Fibroblast of mammary gland (primary cell): ENCODE measurements around the gene BTG4.
A peak's percentile ranks its signal among the peaks of the same experiment; 100 is the strongest.

Experiments used
- DNase-seq: peaks from one replicate; pipeline ENCODE4 v3.0.0-alpha.2; 2010; ENCODE audit warnings: low read depth
- H3K4me3 ChIP-seq: 2 replicates; pipeline ENCODE4 v1.5.1; 2011; ENCODE audit warnings: low read depth, mild to moderate bottlenecking, low read length, moderate library complexity; ENCODE audit not compliant: control insufficient read depth
- CTCF ChIP-seq: conservative IDR thresholded peaks from 2 replicates; pipeline ENCODE4 v1.5.1; 2011; ENCODE audit warnings: low read depth, low read length, inconsistent platforms; ENCODE audit not compliant: control insufficient read depth, insufficient read depth

The BTG4 gene

GRCh38 chr11:111477898-111478297, 34.3 kb downstream of the BTG4 start:
- H3K4me3 ChIP-seq = no peak overlapping the region
- DNase-seq = no peak
- no peak for TF ChIP-seq CTCF

DNA sequence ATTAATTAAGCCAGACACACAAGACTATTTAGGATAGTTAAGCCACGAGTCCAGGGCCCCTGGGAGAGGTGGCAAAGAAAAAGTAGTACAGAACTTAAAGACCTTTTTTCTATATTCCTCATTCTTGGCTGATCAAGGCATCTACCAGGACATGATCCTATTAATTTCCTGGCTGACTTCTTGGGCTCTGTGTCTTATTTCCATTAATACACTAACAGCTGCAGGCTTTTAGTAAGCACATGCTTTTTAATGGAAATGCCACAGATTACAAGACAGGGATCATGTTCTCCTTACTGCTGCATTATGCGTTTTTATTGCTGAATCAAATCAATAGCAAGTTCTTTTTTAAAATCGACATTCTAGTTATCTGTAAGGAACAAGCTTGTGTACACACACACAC, 35.2 kb downstream of the BTG4 start:
- TF ChIP-seq CTCF = no peak
- no peak overlapping the region for H3K4me3 ChIP-seq
- no peak for DNase-seq

GRCh38 chr11:111476366-111476765, 35.8 kb downstream of the BTG4 start:
- no peak overlapping the region for H3K4me3 ChIP-seq
- peak; percentile 14 for DNase-seq
- no peak for TF ChIP-seq CTCF

DNA sequence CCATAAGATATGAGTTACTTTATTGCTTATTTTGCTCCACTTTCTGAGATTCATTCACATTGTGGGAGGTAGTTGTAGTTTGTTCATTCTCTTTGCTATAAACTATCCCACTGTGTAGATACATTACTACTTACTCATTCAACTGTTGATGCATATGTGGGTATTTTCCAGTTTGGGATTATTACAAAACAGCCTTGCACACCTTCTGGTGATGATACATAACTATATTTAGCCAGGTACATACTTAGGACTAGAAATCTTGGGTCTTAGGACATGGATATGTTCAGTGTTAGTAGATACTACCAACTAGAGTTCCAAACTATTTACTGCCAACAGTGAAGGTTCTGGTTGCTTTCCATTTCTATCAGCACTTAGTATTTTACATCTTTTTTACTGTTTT, 37.8 kb downstream of the BTG4 start:
- DNase-seq = no peak
- TF ChIP-seq CTCF = no peak
- H3K4me3 ChIP-seq = no peak overlapping the region

DNA sequence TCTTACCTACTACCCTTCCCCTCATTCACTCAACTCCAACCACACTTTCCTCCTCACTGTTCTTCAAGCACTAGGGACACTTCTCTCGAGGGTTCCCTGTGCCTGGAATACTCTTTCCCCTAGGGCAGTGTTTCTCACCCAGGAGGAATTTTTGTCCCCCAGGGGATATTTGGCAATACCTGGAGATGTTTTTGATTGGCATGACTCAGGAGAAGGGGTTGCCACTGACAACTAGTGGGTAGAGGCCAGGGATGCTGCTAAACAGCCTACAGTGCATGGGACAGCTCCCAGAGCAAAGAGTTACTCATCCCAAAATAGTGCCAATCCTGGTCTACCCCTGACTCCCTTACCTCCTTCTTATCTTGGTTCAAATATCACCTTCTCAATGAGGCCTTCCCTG, 40.0 kb downstream of the BTG4 start:
- TF ChIP-seq CTCF = no peak
- H3K4me3 ChIP-seq = no peak overlapping the region
- DNase-seq = no peak

GRCh38 chr11:111469200-111469599, 43.0 kb downstream of the BTG4 start:
- no peak for TF ChIP-seq CTCF
- DNase-seq = peak; percentile 49
- no peak overlapping the region for H3K4me3 ChIP-seq

DNA sequence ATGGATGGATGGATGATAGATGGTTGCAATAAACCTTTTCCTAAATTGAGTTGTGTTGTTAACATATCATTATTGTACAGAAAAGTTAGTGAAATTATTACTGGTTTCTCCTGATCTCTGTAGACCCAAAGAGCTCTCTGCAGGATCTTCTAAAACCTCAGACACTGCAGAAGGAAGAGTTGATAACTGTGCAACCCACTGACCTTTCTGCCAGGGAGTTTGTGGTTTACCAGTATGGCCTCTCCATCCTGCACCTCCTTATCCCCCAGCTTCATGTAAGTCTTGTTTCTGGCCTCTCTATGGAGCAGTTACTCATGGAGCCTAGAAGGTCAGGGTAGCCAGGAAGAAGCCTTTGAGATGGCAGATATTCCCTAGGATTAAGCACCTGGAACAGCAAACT, 45.6 kb downstream of the BTG4 start:
- no peak overlapping the region for H3K4me3 ChIP-seq
- no peak for TF ChIP-seq CTCF
- DNase-seq = no peak
